ENCODE measurements around the gene SIPA1. TPM values are rescaled to one million over a fixed set of nuclear protein-coding genes. Genes with fewer than 3 reads are reported as not detected.

The SIPA1 gene
- total RNA-seq, 1 experiment from 2014 or later: 105 TPM

GRCh38 chr11:65637032-65637557 is 806 bp upstream of the SIPA1 start:
- H3K9ac ChIP-seq (ENCODE audit: low read length): peak overlapping the region; percentile 83
- TF ChIP-seq POLR2AphosphoS5 (IDR thresholded peaks at IDR 0.05; ENCODE audit: low read depth, low read length): no peak
- no peak for TF ChIP-seq EGR1 (IDR thresholded peaks at IDR 0.05; ENCODE audit: low read depth)
- no peak for TF ChIP-seq FOSL1 (IDR thresholded peaks at IDR 0.05; ENCODE audit: low read depth)
- no peak for TF ChIP-seq CTCF (IDR thresholded peaks at IDR 0.05 in 2 of 3, conservative IDR thresholded peaks at IDR 0.05 in 1 of 3; ENCODE audit: borderline replicate concordance in 1 of 3, insufficient read depth in 1 of 3, low read depth in 2 of 3, low read length in 2 of 3)
- TF ChIP-seq POLR2A (IDR thresholded peaks at IDR 0.05; ENCODE audit: borderline replicate concordance, extremely low read depth, insufficient read depth, insufficient read length): no peak
- TF ChIP-seq SIN3A (IDR thresholded peaks at IDR 0.05; ENCODE audit: low read depth): no peak
- TF ChIP-seq ELF1 (IDR thresholded peaks at IDR 0.05; ENCODE audit: borderline replicate concordance, low read depth): no peak
- no peak for TF ChIP-seq ZFX (IDR thresholded peaks at IDR 0.05)
- no peak for TF ChIP-seq YY1 (IDR thresholded peaks at IDR 0.05; ENCODE audit: extremely low read depth, insufficient replicate concordance, low read depth, low read length)
- TF ChIP-seq EZH2 (IDR thresholded peaks at IDR 0.05): no peak
- no peak for TF ChIP-seq REST (IDR thresholded peaks at IDR 0.05; ENCODE audit: low read depth)
- no peak for TF ChIP-seq TCF7L2 (IDR thresholded peaks at IDR 0.05; ENCODE audit: borderline replicate concordance, extremely low read depth, insufficient read depth, insufficient read length)
- no peak for TF ChIP-seq MAX (IDR thresholded peaks at IDR 0.05)
- no peak for TF ChIP-seq SRF (IDR thresholded peaks at IDR 0.05; ENCODE audit: low read depth)
- no peak for TF ChIP-seq SP1 (IDR thresholded peaks at IDR 0.05; ENCODE audit: low read depth)
- TF ChIP-seq RAD21 (IDR thresholded peaks at IDR 0.05; ENCODE audit: low read depth): no peak
- no peak for TF ChIP-seq ZNF274 (IDR thresholded peaks at IDR 0.05; ENCODE audit: low read depth, low read length)
- DNase-seq (ENCODE audit: low read depth, low spot score) (no peak), ATAC-seq (no peak)
- H3K79me2 ChIP-seq (ENCODE audit: insufficient read depth, low read length): peaks cover 13% of the 10 kb centered on the region; the same call in 1 of the 2 replicates
- H3K27me3 ChIP-seq (ENCODE audit: insufficient read depth, low read length): no peaks in the 10 kb centered on the region
- H3K9me3 ChIP-seq (ENCODE audit: control insufficient read depth in 1 of 2, insufficient read depth in 1 of 2, low read depth in 1 of 2, low read length in 2 of 2): no peaks in the 10 kb centered on the region
- peaks cover 4 to 36% of the 10 kb centered on the region in 2 experiments; a peak in 3 of 4 replicates for H3K36me3 ChIP-seq (ENCODE audit: control insufficient read depth in 1 of 2, insufficient read depth in 2 of 2, low read length in 2 of 2)
- H3K9me2 ChIP-seq (ENCODE audit: insufficient read depth): no peaks in the 10 kb centered on the region
- H3K4me3 ChIP-seq (replicated peaks in 1 of 2; ENCODE audit: low read depth in 1 of 2, low read length in 2 of 2): peak overlapping the region; percentile 73 to 85; a peak in 3 of 4 replicates
- ChIA-PET POLR2A (interaction anchor here (1.2 to 2.0 kb wide), 4 partner anchors 8 to 22 kb away, joined by 3 to 11 read pairs (median 8); partner anchors contain the start of gene PCNX3), CTCF (interaction anchor here (1.0 to 1.6 kb wide), 5 partner anchors 10 to 223 kb away, joined by 3 to 11 read pairs (median 6); partner anchors contain the start of genes FAM89B and PCNX3), RAD21 (ENCODE audit: low non-redundant PET in 1 of 2, low total read pairs in 2 of 2, uncharacterized antibody in 2 of 2, unreplicated experiment in 2 of 2) (no interaction called here)
- BruUV-seq (replicated peaks): no TSS peak
- H3K4me1 ChIP-seq (ENCODE audit: control insufficient read depth in 1 of 2, insufficient read depth in 2 of 2, low read length in 2 of 2): peaks cover 11 to 32% of the 10 kb centered on the region in 2 experiments
- peak overlapping the region; percentile 97 for H3K27ac ChIP-seq (ENCODE audit: low read depth, low read length)
- H3K4me2 ChIP-seq (ENCODE audit: low read length): peak overlapping the region; percentile 87
- H4K20me1 ChIP-seq (ENCODE audit: insufficient read depth): no peaks in the 10 kb centered on the region
- no peak overlapping the region for H2AFZ ChIP-seq (ENCODE audit: low read depth, low read length, poor library complexity, severe bottlenecking)
- intact Hi-C loops (cut with micrococcal nuclease): no loop called here

Data from HCT116 (cell line).